Gastroesophageal sphincter (tissue), 4 donors: ENCODE data around the gene FTMT. TPM values are rescaled to one million over a fixed set of nuclear protein-coding genes. Genes with fewer than 3 reads are reported as not detected.
"Not testable (repeated sequence)": the region's sequence is repeated elsewhere in the genome, so short reads cannot be mapped to it uniquely, and the experiment has no call there.

Experiments
- ATAC-seq: fragments of 150-250 bp; one replicate; pipeline ENCODE4 v1.9.1; 2016; ENCODE audit warnings: mild to moderate bottlenecking, moderate library complexity
- H3K27ac ChIP-seq, 4 donors: fragments of 200-600 bp; sonication (generic) in 3 of 4; 1 replicate in 3 of 4; 2 replicates in 1 of 4; pipeline ENCODE4 v1.5.1; 2016 to 2019
- H3K27me3 ChIP-seq: fragments of 200-600 bp; sonication (generic); one replicate; pipeline ENCODE4 v1.5.1; 2019
- H3K36me3 ChIP-seq, 2 donors: fragments of 200-600 bp; sonication (generic); one replicate each; pipeline ENCODE4 v1.5.1; 2019; ENCODE audit warnings: control low read depth in 1 of 2
- H3K4me1 ChIP-seq, 3 donors: fragments of 200-600 bp; sonication (generic); 1 replicate in 2 of 3; 2 replicates in 1 of 3; pipeline ENCODE4 v1.5.1; 2016 to 2019; ENCODE audit warnings: control low read depth in 2 of 3
- H3K4me3 ChIP-seq, 2 donors: fragments of 200-600 bp; sonication (generic); one replicate each; pipeline ENCODE4 v1.5.1; 2019; ENCODE audit warnings: mild to moderate bottlenecking in 1 of 2, moderate library complexity in 1 of 2
- H3K9me3 ChIP-seq, 3 donors: fragments of 200-600 bp; sonication (generic); one replicate each; pipeline ENCODE4 v1.5.1; 2017 to 2019; ENCODE audit warnings: control low read depth in 2 of 3
- CTCF ChIP-seq, 4 experiments: fragments of 200-600 bp in 2 of 4; fragments of 450-650 bp in 2 of 4; sonication (generic) in 1 of 4; IDR thresholded peaks; one replicate each; pipeline ENCODE4 v1.5.1; 2017 to 2019; ENCODE audit warnings: antibody characterized with exemption in 4 of 4, mild to moderate bottlenecking in 2 of 4, moderate library complexity in 2 of 4
- EP300 ChIP-seq: sonication (generic); formaldehyde crosslinking; IDR thresholded peaks from one replicate; pipeline ENCODE4 v1.6.1; 2017; ENCODE audit warnings: antibody characterized with exemption, mild to moderate bottlenecking
- POLR2A ChIP-seq, 2 donors: fragments of 450-650 bp; IDR thresholded peaks; one replicate each; pipeline ENCODE4 v1.6.1; 2017; ENCODE audit warnings: antibody characterized with exemption in 2 of 2, mild to moderate bottlenecking in 2 of 2, moderate library complexity in 1 of 2
- POLR2AphosphoS5 ChIP-seq: sonication (generic); formaldehyde crosslinking; IDR thresholded peaks from one replicate; pipeline ENCODE4 v1.6.1; 2017; ENCODE audit warnings: antibody characterized with exemption
- WGBS, 2 donors: methylation state at CpG; one replicate each; pipeline ENCODE4 v1.1.5; 2018; ENCODE audit warnings: low coverage in 1 of 2; 5-methylcytosine and 5-hydroxymethylcytosine counted together
- total RNA-seq, 4 donors: library from RNA; depleted of rRNA; stranded (reverse); fragments of >200 nt; gene quantifications; one replicate each; pipeline ENCODE4 v1.1.0, GENCODE V29; 2016

The FTMT gene
- total RNA-seq: not detected

DNA sequence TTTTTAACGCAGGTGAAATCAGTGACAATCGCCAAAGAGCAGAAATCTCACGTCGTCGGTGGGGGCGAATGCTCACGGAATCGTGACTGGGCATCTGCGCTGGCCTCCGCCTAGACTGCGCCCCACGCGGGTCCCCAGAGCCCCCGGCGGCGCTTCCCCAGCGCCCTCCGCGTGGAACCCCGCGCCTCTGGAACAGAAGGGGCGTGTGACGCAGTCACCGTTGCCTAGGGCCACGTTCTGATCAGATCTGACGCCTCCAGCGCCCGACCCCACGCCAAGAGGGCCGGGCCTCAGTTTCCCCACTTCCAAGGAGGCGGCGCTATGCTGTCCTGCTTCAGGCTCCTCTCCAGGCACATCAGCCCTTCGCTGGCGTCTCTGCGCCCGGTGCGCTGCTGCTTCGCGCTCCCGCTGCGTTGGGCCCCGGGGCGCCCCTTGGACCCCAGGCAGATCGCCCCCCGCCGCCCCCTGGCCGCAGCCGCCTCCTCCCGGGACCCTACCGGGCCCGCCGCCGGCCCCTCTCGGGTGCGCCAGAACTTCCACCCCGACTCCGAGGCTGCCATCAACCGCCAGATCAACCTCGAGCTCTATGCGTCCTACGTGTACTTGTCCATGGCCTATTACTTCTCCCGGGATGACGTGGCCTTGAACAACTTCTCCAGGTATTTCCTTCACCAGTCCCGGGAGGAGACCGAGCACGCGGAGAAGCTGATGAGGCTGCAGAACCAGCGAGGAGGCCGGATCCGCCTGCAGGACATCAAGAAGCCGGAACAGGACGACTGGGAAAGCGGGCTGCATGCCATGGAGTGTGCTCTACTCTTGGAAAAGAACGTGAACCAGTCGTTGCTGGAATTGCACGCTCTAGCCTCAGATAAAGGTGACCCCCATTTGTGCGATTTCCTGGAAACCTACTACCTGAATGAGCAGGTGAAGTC is at the start of gene FTMT:
FTMT (plus strand) TSS at position 240 of the 932 bp plus-strand sequence; CDS start at position 322, 82 bp downstream.
- Histone ChIP-seq H3K36me3 (no peaks in the 10 kb centered on the region), H3K27ac (no peak within 1 kb of the TSS), H3K4me3 (no peak within 1 kb of the TSS), H3K9me3 (peaks cover 0 to 6% (median 0%) of the 10 kb centered on the region in 3 donors), H3K27me3 (no peaks in the 10 kb centered on the region), H3K4me1 (no peaks in the 10 kb centered on the region)
- ATAC-seq: no peak
- WGBS, 2 donors: 95 to 97% methylated on average over 11 to 22 of the region's 77 CpGs
- TF ChIP-seq POLR2A (IDR thresholded peaks at IDR 0.05): no peak
- TF ChIP-seq CTCF (IDR thresholded peaks at IDR 0.05): no peak
- no peak for TF ChIP-seq EP300
- TF ChIP-seq POLR2AphosphoS5: no peak

DNA sequence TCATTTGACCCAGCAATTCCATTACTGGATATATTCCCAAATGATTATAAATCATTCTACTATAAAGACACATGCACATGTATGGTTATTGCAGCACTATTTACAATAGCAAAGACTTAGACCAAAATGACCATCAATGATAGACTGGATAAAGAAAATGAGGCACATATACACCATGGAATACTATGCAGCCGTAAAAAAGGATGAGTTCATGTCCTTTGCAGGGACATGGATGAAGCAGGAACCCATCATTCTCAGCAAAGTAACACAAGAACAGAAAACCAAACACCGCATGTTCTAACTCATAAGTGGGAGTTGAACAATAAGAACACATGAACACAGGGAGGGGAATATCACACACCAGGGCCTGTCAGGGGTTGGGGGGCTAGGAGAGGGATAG is 46.4 kb upstream of the FTMT start:
- not testable (repeated sequence) for H3K4me3 ChIP-seq, H3K9me3 ChIP-seq, H3K27me3 ChIP-seq, H3K4me1 ChIP-seq, ATAC-seq, H3K36me3 ChIP-seq, H3K27ac ChIP-seq
- 77 to 96% methylated on average over 2 of the region's 2 CpGs for WGBS, 2 donors

DNA sequence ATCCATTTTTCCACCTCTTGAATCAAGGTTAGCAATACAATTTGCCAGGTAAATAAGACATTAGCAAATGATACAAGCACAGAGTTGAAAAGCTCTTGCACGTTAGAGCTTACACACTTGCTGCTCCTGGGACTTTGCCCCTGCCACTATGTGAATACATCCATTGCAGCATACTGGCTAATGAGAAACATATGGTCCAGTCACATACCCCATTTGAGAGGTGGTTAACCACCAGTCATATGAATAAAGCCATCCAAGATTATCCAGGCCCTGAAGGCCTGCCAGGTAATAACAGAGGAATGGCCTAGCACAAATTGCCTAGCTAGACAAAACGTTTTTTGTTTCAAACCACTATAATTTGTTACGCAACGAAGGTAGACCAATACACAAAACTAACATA is 45.8 kb upstream of the FTMT start:
- Histone ChIP-seq H3K36me3 (no peaks in the 10 kb centered on the region), H3K4me1 (no peaks in the 10 kb centered on the region), H3K27ac (no peak overlapping the region), H3K9me3 (no peaks in the 10 kb centered on the region), H3K4me3 (no peak overlapping the region), H3K27me3 (no peaks in the 10 kb centered on the region)
- no peak for TF ChIP-seq EP300
- TF ChIP-seq POLR2AphosphoS5: no peak
- TF ChIP-seq POLR2A (IDR thresholded peaks at IDR 0.05): no peak
- no peak for TF ChIP-seq CTCF (IDR thresholded peaks at IDR 0.05)
- ATAC-seq: no peak
- 56 to 68% methylated on average over 4 of the region's 4 CpGs for WGBS, 2 donors

DNA sequence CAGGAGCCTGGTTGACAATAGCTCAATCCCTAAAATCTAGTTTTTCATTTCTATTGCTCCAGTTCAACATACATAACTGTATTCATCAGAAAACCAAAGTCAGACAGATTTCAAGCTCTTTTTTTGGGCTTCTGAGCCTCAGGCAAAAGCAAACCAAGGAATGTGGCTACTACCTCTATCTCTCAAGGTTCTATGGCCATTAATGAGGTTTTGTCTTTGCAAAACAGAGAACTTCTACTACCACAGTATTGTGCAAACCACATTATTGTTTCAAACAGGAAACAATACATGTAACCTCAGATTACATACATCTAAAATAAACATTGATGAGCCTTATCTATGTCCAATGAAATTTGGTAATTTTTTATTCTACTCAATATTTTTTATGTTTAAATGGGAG is 35.5 kb upstream of the FTMT start:
- no peak for ATAC-seq

GRCh38 chr5:121819682-121820261 is 31.9 kb upstream of the FTMT start:
- Histone ChIP-seq H3K9me3 (peaks cover 0 to 7% (median 0%) of the 10 kb centered on the region in 3 donors), H3K36me3 (no peaks in the 10 kb centered on the region), H3K4me3 (no peak overlapping the region), H3K27ac (no peak overlapping the region), H3K27me3 (no peaks in the 10 kb centered on the region), H3K4me1 (no peaks in the 10 kb centered on the region)
- 49 to 56% methylated on average over 5 of the region's 5 CpGs for WGBS, 2 donors
- TF ChIP-seq CTCF (IDR thresholded peaks at IDR 0.05): no peak
- no peak for TF ChIP-seq EP300
- TF ChIP-seq POLR2AphosphoS5: no peak
- no peak for TF ChIP-seq POLR2A (IDR thresholded peaks at IDR 0.05)
- no peak for ATAC-seq

More for the DNA sequence above, 35.5 kb upstream of the FTMT start:
- Histone ChIP-seq H3K9me3 (no peaks in the 10 kb centered on the region), H3K4me1 (no peaks in the 10 kb centered on the region), H3K36me3 (no peaks in the 10 kb centered on the region), H3K27me3 (peaks cover 3% of the 10 kb centered on the region), H3K27ac (no peak overlapping the region), H3K4me3 (no peak overlapping the region)
- TF ChIP-seq EP300 (no peak), POLR2AphosphoS5 (no peak), CTCF (IDR thresholded peaks at IDR 0.05) (no peak), POLR2A (IDR thresholded peaks at IDR 0.05) (no peak)
